ENCODE data around the gene MEX3B. TPM values are rescaled to one million over a fixed set of nuclear protein-coding genes. Genes with fewer than 3 reads are reported as not detected.
A peak's percentile ranks its signal among the peaks of the same experiment; 100 is the strongest.

Gene MEX3B
- total RNA-seq, 1 experiment from 2014 or later = 11.0 TPM

GRCh38 chr15:82040862-82041261, 5.0 kb downstream of the MEX3B start:
- H3K36me3 Mint-ChIP-seq (ENCODE audit: insufficient read depth in 1 of 3, low read depth in 3 of 3) = peaks cover 3 to 16% (median 10%) of the 10 kb centered on the region in 3 experiments; a peak in 6 of 7 replicates
- H3K27ac Mint-ChIP-seq = no peak overlapping the region
- Histone ChIP-seq H4K20me1 (ENCODE audit: control insufficient read depth, insufficient read depth, insufficient read length) (no peaks in the 10 kb centered on the region), H3T11ph (ENCODE audit: low read length) (no peak overlapping the region), H3K14ac (ENCODE audit: insufficient read depth, low read length) (no peak overlapping the region), H4K91ac (ENCODE audit: insufficient read length, low read depth, low read length) (no peak overlapping the region), H4K5ac (ENCODE audit: insufficient read length, low read depth, low read length) (no peak overlapping the region), H3K4ac (ENCODE audit: low read depth, low read length) (no peak overlapping the region), H2BK15ac (ENCODE audit: low read depth, low read length) (no peak overlapping the region), H3K18ac (ENCODE audit: insufficient read length, low read depth, low read length) (no peak overlapping the region), H3K79me2 (ENCODE audit: insufficient read depth, low read length) (no peaks in the 10 kb centered on the region), H3K23ac (ENCODE audit: insufficient read length, low read depth, low read length) (no peak overlapping the region), H3K4me2 (ENCODE audit: insufficient read depth, insufficient read length, low read length) (no peak overlapping the region), H3K9ac (ENCODE audit: extremely low read depth, insufficient read length, low read length) (no peak overlapping the region), H2AK5ac (ENCODE audit: insufficient read length, low read length) (no peak overlapping the region), H2BK20ac (ENCODE audit: low read depth, low read length, poor library complexity, severe bottlenecking) (no peak overlapping the region), H3K4me1 (ENCODE audit: insufficient read depth, low read length) (0 out of 2 replicates have a peak, but pooled peaks cover 2% of the 10 kb centered on the region), H3K79me1 (ENCODE audit: insufficient read depth, low read depth, low read length, poor library complexity, severe bottlenecking) (no peaks in the 10 kb centered on the region), H3K27me3 (ENCODE audit: insufficient read depth, low read length) (no peaks in the 10 kb centered on the region), H3K56ac (ENCODE audit: insufficient read length, low read depth, low read length) (no peak overlapping the region), H2BK12ac (ENCODE audit: insufficient read length, low read depth, low read length) (no peak overlapping the region), H2AFZ (ENCODE audit: low read length) (no peak overlapping the region), H2BK5ac (ENCODE audit: insufficient read length, low read length) (no peak overlapping the region), H3K23me2 (ENCODE audit: insufficient read length, low read depth, low read length, poor library complexity, severe bottlenecking) (peaks cover 17% of the 10 kb centered on the region), H2BK120ac (ENCODE audit: low read depth, low read length, poor library complexity, severe bottlenecking) (no peak overlapping the region), H4K8ac (replicated peaks; ENCODE audit: insufficient read length, low read depth, low read length) (no peak overlapping the region), H3K27ac (ENCODE audit: insufficient read length, low read depth, low read length) (no peak overlapping the region), H3K9me3 (ENCODE audit: control insufficient read depth, low read depth, low read length) (no peaks in the 10 kb centered on the region)
- peaks cover 8 to 23% of the 10 kb centered on the region in 2 experiments for H3K4me1 Mint-ChIP-seq
- peak overlapping the region in 1 of 2 experiments; percentile 36; a peak in 1 of 5 replicates for H3K4me3 Mint-ChIP-seq
- H3K27me3 Mint-ChIP-seq (ENCODE audit: low read depth) = peaks cover 7% of the 10 kb centered on the region
- peak; percentile 82 for DNase-seq
- H3K9me3 Mint-ChIP-seq = no peaks in the 10 kb centered on the region
- TF ChIP-seq, protein P1, sequence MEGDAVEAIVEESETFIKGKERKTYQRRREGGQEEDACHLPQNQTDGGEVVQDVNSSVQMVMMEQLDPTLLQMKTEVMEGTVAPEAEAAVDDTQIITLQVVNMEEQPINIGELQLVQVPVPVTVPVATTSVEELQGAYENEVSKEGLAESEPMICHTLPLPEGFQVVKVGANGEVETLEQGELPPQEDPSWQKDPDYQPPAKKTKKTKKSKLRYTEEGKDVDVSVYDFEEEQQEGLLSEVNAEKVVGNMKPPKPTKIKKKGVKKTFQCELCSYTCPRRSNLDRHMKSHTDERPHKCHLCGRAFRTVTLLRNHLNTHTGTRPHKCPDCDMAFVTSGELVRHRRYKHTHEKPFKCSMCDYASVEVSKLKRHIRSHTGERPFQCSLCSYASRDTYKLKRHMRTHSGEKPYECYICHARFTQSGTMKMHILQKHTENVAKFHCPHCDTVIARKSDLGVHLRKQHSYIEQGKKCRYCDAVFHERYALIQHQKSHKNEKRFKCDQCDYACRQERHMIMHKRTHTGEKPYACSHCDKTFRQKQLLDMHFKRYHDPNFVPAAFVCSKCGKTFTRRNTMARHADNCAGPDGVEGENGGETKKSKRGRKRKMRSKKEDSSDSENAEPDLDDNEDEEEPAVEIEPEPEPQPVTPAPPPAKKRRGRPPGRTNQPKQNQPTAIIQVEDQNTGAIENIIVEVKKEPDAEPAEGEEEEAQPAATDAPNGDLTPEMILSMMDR (conservative IDR thresholded peaks at IDR 0.05) = no peak
- no CpG with 5 or more reads among the region's 4 CpGs for WGBS (ENCODE audit: extremely low coverage, insufficient read length, low lambda C conversion rate)

Measured in H9 (cell line).